SK-N-MC (cell line): ENCODE results near the gene RTN3.

Experiments used
- DNase-seq: peaks from one replicate; pipeline ENCODE4 v3.0.0-alpha.2; 2011; ENCODE audit warnings: low read depth, low spot score
- H3K27ac ChIP-seq: fragments of 200-600 bp; sonication (generic); 2 replicates; pipeline ENCODE4 v1.5.1; 2016; ENCODE audit warnings: mixed run types
- H3K36me3 ChIP-seq: fragments of 200-600 bp; sonication (generic); 2 replicates; pipeline ENCODE4 v1.6.1; 2017; ENCODE audit warnings: antibody characterized with exemption, low read length, mixed read lengths; ENCODE audit not compliant: insufficient read depth
- H3K4me3 ChIP-seq: fragments of 200-600 bp; sonication (generic); 2 replicates; pipeline ENCODE4 v1.5.1; 2016
- H3K9ac ChIP-seq: fragments of 200-600 bp; sonication (generic); 2 replicates; pipeline ENCODE4 v1.8.0; 2017; ENCODE audit warnings: mixed run types, mixed read lengths; ENCODE audit not compliant: insufficient read length
- H3K9me3 ChIP-seq: fragments of 200-600 bp; sonication (generic); 2 replicates; pipeline ENCODE4 v1.6.1; 2017; ENCODE audit warnings: low read depth, mild to moderate bottlenecking, antibody characterized with exemption, low read length, moderate library complexity, mixed read lengths
- EZH2 ChIP-seq: fragments of 200-600 bp; sonication (generic); IDR thresholded peaks from one replicate; pipeline ENCODE4 v1.6.1; 2017; ENCODE audit warnings: antibody characterized with exemption
- FOXP2 ChIP-seq: optimal IDR thresholded peaks from 2 replicates; pipeline ENCODE3; 2011; ENCODE audit warnings: mild to moderate bottlenecking, moderate library complexity; ENCODE audit not compliant: insufficient read depth; ENCODE audit errors: extremely low read length, control extremely low read depth
- POLR2AphosphoS5 ChIP-seq: IDR thresholded peaks from 2 replicates; pipeline ENCODE4 v1.6.1; 2012; ENCODE audit warnings: mild to moderate bottlenecking, low read depth, low read length, borderline replicate concordance

Gene RTN3

GRCh38 chr11:63660972-63661371 lies 20.3 kb upstream of the RTN3 start:
- no peak for TF ChIP-seq POLR2AphosphoS5
- TF ChIP-seq EZH2 = no peak
- no peak for TF ChIP-seq FOXP2
- DNase-seq = no peak
- Histone ChIP-seq H3K4me3 (no peak overlapping the region), H3K9me3 (no peaks in the 10 kb centered on the region), H3K9ac (no peak overlapping the region), H3K36me3 (peaks cover 18% of the 10 kb centered on the region), H3K27ac (no peak overlapping the region)

GRCh38 chr11:63663809-63664208 lies 17.5 kb upstream of the RTN3 start:
- Histone ChIP-seq H3K27ac (no peak overlapping the region), H3K9ac (no peak overlapping the region), H3K4me3 (no peak overlapping the region), H3K36me3 (peaks cover 4% of the 10 kb centered on the region; the same call in 1 of the 2 replicates), H3K9me3 (no peaks in the 10 kb centered on the region)
- TF ChIP-seq EZH2 (no peak), POLR2AphosphoS5 (no peak), FOXP2 (no peak)
- DNase-seq = no peak

- no peak for DNase-seq
- no peak for TF ChIP-seq POLR2AphosphoS5
- TF ChIP-seq FOXP2 = no peak
- TF ChIP-seq EZH2 = no peak
- Histone ChIP-seq H3K9me3 (no peaks in the 10 kb centered on the region), H3K4me3 (no peak overlapping the region), H3K9ac (no peak overlapping the region), H3K27ac (no peak overlapping the region), H3K36me3 (peaks cover 4% of the 10 kb centered on the region; the same call in 1 of the 2 replicates)
Measured at GRCh38 chr11:63666874-63667273, 14.4 kb upstream of the RTN3 start.

GRCh38 chr11:63667995-63668795 lies 13.1 kb upstream of the RTN3 start:
- DNase-seq = no peak
- H3K27ac ChIP-seq = peak overlapping the region; percentile 40; the same call in 1 of the 2 replicates
- no peak for TF ChIP-seq POLR2AphosphoS5
- no peak for TF ChIP-seq FOXP2
- no peak for TF ChIP-seq EZH2

GRCh38 chr11:63670096-63670432 lies 11.2 kb upstream of the RTN3 start:
- H3K4me3 ChIP-seq = peak overlapping the region; percentile 95
- peaks cover 4% of the 10 kb centered on the region; the same call in 1 of the 2 replicates for H3K36me3 ChIP-seq
- H3K9ac ChIP-seq = peak overlapping the region; percentile 93
- no peak for TF ChIP-seq EZH2
- no peak for TF ChIP-seq FOXP2
- TF ChIP-seq POLR2AphosphoS5 = no peak
- no peak for DNase-seq
- peak overlapping the region; percentile 76 for H3K27ac ChIP-seq
- H3K9me3 ChIP-seq = no peaks in the 10 kb centered on the region

More at GRCh38 chr11:63667995-63668795, 13.1 kb upstream of the RTN3 start:
- H3K4me3 ChIP-seq = 0 out of 2 replicates have a peak overlapping the region, but pooled peaks have one; percentile 0
- peaks cover 4% of the 10 kb centered on the region; the same call in 1 of the 2 replicates for H3K36me3 ChIP-seq
- H3K9ac ChIP-seq = no peak overlapping the region
- H3K9me3 ChIP-seq = no peaks in the 10 kb centered on the region

GRCh38 chr11:63670433-63671321 lies 10.6 kb upstream of the RTN3 start:
- Histone ChIP-seq H3K4me3 (peak overlapping the region; percentile 95), H3K9ac (peak overlapping the region; percentile 93), H3K9me3 (no peaks in the 10 kb centered on the region), H3K27ac (peak overlapping the region; percentile 76), H3K36me3 (peaks cover 4% of the 10 kb centered on the region; the same call in 1 of the 2 replicates)
- TF ChIP-seq EZH2 (no peak), POLR2AphosphoS5 (no peak), FOXP2 (no peak)
- DNase-seq = no peak

GRCh38 chr11:63671322-63672155 lies 9.8 kb upstream of the RTN3 start, which contains the start of gene ATL3:
Gene ATL3 (minus strand): TSS chr11:63671376. CDS start chr11:63671335, 41 bp downstream.
- Histone ChIP-seq H3K4me3 (peak within 1 kb of the TSS; percentile 95), H3K36me3 (peaks cover 4% of the 10 kb centered on the region; the same call in 1 of the 2 replicates), H3K9me3 (no peaks in the 10 kb centered on the region), H3K9ac (peak within 1 kb of the TSS; percentile 93), H3K27ac (peak within 1 kb of the TSS; percentile 76)
- peak; percentile 65 for DNase-seq
- TF ChIP-seq FOXP2 = no peak
- no peak for TF ChIP-seq EZH2
- TF ChIP-seq POLR2AphosphoS5 = peak; percentile 66
